Mucosa of gallbladder (tissue), 1 donor: ENCODE measurements around the gene SP1. TPM values are rescaled to one million over a fixed set of nuclear protein-coding genes. Genes with fewer than 3 reads are reported as not detected.
"Not testable (repeated sequence)": the region's sequence is repeated elsewhere in the genome, so short reads cannot be mapped to it uniquely, and the experiment has no call there.

Source experiments
- DNase-seq: peaks from one replicate; pipeline ENCODE4 v3.0.0-alpha.2; 2020; ENCODE audit warnings: low spot score
- total RNA-seq: library from RNA; stranded (reverse); gene quantifications from one replicate; pipeline ENCODE4 v1.2.1, GENCODE V29; 2021
- donor health status: DM: no; HTN: no; CAD: no.

The SP1 gene
- total RNA-seq, 1 donor from 2014 or later = 104 TPM

GRCh38 chr12:53358836-53359419, 21.0 kb upstream of the SP1 start:
- no peak for DNase-seq

- DNase-seq = not testable (repeated sequence)
These were observed 18.3 kb upstream of the SP1 start for GRCh38 chr12:53361638-53362037.

- DNase-seq = no peak
These were observed 14.6 kb upstream of the SP1 start for GRCh38 chr12:53365245-53365904.

- not testable (repeated sequence) for DNase-seq
These were observed 6.3 kb upstream of the SP1 start for GRCh38 chr12:53373554-53374133.

GRCh38 chr12:53374277-53374676, 5.7 kb upstream of the SP1 start:
- DNase-seq = not testable (repeated sequence)

GRCh38 chr12:53376747-53377146, 3.2 kb upstream of the SP1 start:
- DNase-seq = no peak

GRCh38 chr12:53378222-53378621, 1.8 kb upstream of the SP1 start:
- DNase-seq = no peak

- DNase-seq = no peak
These were observed 1.1 kb upstream of the SP1 start for GRCh38 chr12:53378724-53379388.

GRCh38 chr12:53379389-53380103, 430 bp upstream of the SP1 start:
- DNase-seq = peak; percentile 100

GRCh38 chr12:53380794-53381730, 1.1 kb downstream of the SP1 start:
- no peak for DNase-seq

- DNase-seq = peak; percentile 55
These were observed 2.0 kb downstream of the SP1 start for GRCh38 chr12:53381731-53382630.

- no peak for DNase-seq
These were observed 3.3 kb downstream of the SP1 start for GRCh38 chr12:53383258-53383657.

GRCh38 chr12:53386381-53386780, 6.4 kb downstream of the SP1 start:
- DNase-seq = not testable (repeated sequence)

GRCh38 chr12:53388932-53389331, 9.0 kb downstream of the SP1 start:
- no peak for DNase-seq

- no peak for DNase-seq
These were observed 9.7 kb downstream of the SP1 start for GRCh38 chr12:53389702-53390101.

- no peak for DNase-seq
These were observed 11.7 kb downstream of the SP1 start for GRCh38 chr12:53391724-53392123.

- no peak for DNase-seq
These were observed 19.9 kb downstream of the SP1 start for GRCh38 chr12:53399896-53400295.

GRCh38 chr12:53402351-53402750, 22.4 kb downstream of the SP1 start:
- not testable (repeated sequence) for DNase-seq

- DNase-seq = no peak
These were observed 22.9 kb downstream of the SP1 start for GRCh38 chr12:53402871-53403270.

GRCh38 chr12:53410951-53411350, 31.0 kb downstream of the SP1 start:
- no peak for DNase-seq
